Measurements from ENCODE around the gene IL36RN.

DNA sequence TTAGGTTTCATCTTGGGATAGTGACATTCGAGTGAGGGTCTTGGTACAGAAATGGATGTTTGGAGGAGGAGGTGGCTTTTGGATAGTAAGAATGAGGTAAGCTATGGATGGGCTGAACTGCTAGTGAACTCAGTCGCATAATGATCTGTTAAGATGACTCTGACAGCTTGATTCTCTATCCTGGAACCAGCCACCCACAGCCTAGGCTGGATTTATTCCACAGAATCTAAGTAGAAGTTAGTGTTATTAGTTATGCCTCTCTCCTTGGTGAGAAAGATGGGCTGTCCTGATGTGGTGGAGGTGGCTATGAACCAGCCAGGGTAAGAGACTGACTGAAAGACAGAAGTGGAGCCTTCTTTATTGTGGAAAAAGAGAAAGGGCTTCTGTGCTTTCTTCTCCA is 31.3 kb upstream of the IL36RN start:
- TF ChIP-seq POLR2A (IDR thresholded peaks at IDR 0.05), result no peak
- TF ChIP-seq, protein P1, sequence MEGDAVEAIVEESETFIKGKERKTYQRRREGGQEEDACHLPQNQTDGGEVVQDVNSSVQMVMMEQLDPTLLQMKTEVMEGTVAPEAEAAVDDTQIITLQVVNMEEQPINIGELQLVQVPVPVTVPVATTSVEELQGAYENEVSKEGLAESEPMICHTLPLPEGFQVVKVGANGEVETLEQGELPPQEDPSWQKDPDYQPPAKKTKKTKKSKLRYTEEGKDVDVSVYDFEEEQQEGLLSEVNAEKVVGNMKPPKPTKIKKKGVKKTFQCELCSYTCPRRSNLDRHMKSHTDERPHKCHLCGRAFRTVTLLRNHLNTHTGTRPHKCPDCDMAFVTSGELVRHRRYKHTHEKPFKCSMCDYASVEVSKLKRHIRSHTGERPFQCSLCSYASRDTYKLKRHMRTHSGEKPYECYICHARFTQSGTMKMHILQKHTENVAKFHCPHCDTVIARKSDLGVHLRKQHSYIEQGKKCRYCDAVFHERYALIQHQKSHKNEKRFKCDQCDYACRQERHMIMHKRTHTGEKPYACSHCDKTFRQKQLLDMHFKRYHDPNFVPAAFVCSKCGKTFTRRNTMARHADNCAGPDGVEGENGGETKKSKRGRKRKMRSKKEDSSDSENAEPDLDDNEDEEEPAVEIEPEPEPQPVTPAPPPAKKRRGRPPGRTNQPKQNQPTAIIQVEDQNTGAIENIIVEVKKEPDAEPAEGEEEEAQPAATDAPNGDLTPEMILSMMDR (IDR thresholded peaks at IDR 0.05), result no peak

Data from breast epithelium (tissue), 3 donors.